A673 (cell line): ENCODE measurements around the gene KCNK5.

ENCODE experiments used
- EZH2 ChIP-seq: fragments of 200-600 bp; sonication (generic); IDR thresholded peaks from 2 replicates; pipeline ENCODE4 v1.6.1; 2017; ENCODE audit warnings: borderline replicate concordance, low read depth, mild to moderate bottlenecking, mixed read lengths, antibody characterized with exemption, low read length; ENCODE audit not compliant: poor library complexity, severe bottlenecking
- TF ChIP-seq, protein P1 (sequence below): fragments of 300-800, 200-600 bp; sonication (generic); conservative IDR thresholded peaks from 2 replicates; pipeline ENCODE4 v1.5.1; 2017; ENCODE audit warnings: low read depth, mild to moderate bottlenecking, antibody characterized with exemption, low read length, moderate library complexity, mixed read lengths

DNA sequence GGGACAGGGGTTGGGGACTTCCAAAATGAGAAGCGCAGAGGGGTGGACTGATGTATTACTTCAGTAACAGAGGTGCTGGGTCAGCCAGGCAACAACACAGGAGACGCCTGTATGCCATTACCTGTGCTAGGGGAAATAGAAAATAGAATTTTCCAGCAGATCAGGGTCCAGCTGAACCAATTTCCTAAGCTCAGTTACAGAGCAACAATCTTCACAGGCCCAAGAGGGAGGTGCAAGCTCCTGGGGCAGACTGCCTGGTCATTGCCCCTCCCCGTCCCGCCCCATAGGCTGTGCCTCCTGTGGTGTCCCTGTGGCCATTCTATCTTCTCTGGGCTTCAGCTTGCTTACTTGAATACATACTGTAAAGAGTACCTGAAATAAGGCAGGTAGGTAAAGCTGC lies 3.7 kb downstream of the KCNK5 start:
- TF ChIP-seq, protein P1, sequence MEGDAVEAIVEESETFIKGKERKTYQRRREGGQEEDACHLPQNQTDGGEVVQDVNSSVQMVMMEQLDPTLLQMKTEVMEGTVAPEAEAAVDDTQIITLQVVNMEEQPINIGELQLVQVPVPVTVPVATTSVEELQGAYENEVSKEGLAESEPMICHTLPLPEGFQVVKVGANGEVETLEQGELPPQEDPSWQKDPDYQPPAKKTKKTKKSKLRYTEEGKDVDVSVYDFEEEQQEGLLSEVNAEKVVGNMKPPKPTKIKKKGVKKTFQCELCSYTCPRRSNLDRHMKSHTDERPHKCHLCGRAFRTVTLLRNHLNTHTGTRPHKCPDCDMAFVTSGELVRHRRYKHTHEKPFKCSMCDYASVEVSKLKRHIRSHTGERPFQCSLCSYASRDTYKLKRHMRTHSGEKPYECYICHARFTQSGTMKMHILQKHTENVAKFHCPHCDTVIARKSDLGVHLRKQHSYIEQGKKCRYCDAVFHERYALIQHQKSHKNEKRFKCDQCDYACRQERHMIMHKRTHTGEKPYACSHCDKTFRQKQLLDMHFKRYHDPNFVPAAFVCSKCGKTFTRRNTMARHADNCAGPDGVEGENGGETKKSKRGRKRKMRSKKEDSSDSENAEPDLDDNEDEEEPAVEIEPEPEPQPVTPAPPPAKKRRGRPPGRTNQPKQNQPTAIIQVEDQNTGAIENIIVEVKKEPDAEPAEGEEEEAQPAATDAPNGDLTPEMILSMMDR: no peak
- no peak for TF ChIP-seq EZH2
